IPS-NIHi11 (cell line): ENCODE data around the gene PELI2.

Experiments used
- DNase-seq: peaks from one replicate; pipeline ENCODE4 v3.0.0; 2012; ENCODE audit warnings: mixed read lengths, low spot score

PELI2 gene

DNA sequence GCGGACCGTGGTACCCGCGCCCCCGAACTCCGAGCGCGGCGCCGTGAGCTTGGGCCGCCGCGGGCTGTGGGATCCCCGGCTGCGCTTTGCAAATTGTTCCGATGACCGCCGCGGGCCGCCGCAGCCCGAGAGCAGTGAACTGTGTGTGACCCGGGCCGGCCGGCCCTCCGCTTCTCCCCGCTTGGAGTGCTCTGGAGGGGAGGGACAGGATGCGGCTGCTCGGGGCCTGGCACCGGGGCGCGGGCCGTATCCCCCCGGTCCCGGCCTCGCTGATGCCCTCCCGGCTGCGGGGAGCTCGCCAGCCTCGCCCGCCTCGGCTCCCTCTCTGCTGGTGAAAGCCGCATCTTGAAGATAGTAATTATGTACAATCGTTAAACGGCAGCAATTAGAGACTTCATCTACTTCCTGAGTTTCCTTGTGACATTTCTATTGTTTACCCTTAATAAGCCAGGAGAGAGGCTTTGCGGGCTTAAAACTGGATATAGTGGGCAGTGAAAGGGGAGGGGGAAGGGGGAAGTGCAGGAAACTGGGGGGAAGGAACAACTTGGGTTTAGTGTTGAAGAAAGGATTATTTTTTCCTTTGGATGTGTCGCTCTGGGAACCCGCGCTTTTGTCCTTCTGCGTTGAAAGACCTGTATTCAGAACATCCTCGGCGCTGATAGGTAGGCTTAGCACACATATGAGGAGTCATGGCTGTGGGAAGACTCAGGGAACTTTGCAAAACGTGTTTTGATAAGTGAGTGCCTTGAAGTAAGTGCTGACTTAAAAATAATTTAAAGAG, 1.2 kb downstream of the PELI2 start:
- DNase-seq = peak; percentile 50

DNA sequence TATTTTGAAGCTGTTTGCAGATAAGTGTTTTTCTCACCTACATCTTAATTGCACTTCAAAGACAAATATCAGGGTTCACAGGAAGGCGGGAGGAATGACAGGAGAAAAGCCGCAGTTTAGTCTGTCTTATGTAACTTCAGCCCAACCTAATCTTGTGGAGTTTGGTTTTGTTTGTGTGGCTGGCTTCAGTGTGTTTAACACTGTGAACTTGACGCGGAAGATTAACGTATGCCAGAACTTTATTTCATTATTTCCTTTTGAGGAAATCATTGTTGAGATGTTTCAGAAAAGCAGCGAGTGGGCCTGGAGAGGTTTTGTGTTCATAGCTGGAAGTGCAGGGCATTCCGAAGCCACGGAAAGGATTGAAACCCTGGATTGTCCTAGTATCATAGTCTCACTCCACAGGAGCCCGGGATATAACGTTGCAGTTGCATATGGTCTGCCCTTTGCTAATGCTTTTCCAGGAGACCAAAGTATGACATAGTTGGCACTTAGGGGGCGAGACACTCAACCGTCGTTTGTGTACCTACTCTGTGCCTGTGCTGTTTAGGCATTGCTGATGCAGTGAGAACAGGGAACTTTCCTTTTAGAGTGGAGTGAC, 2.0 kb downstream of the PELI2 start:
- no peak for DNase-seq

DNA sequence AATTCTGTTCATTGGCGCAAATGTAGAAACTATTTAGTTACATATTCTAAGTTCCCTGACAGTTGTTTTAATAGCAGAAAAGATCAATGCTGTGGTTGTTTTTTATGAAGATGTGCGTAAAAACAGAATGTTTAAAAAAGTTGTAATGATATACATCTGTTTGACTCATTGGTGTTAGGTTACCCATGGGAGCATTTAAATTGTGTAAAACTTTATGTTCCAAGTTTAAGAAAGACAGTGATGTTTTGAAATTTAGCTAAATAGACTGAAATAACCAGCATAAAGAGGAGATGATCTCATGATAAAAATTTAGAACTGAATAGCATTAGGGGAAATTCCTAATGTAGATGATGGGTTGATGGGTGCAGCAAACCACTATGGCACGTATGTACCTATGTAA, 3.6 kb downstream of the PELI2 start:
- DNase-seq = no peak

GRCh38 chr14:56122301-56122700, 4.1 kb downstream of the PELI2 start:
- DNase-seq = no peak

DNA sequence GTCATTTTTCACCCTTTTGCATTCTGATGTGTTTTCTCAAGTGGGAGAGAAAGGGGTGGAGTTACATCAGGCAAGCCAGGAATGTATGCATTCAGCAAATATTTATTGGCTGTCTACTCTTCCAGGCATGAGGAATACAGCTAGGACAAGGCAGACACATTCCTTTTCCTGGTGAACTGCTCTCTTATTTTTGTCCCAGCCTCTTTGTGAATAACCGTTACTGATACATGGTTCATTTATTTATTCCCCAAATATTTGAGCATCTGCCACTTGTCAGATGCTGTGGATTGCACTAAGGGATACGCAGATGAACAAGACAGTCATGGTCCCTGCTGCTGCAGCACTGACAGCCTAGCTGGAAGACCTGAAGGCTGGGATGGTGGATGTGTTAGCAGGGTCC, 6.1 kb downstream of the PELI2 start:
- no peak for DNase-seq

DNA sequence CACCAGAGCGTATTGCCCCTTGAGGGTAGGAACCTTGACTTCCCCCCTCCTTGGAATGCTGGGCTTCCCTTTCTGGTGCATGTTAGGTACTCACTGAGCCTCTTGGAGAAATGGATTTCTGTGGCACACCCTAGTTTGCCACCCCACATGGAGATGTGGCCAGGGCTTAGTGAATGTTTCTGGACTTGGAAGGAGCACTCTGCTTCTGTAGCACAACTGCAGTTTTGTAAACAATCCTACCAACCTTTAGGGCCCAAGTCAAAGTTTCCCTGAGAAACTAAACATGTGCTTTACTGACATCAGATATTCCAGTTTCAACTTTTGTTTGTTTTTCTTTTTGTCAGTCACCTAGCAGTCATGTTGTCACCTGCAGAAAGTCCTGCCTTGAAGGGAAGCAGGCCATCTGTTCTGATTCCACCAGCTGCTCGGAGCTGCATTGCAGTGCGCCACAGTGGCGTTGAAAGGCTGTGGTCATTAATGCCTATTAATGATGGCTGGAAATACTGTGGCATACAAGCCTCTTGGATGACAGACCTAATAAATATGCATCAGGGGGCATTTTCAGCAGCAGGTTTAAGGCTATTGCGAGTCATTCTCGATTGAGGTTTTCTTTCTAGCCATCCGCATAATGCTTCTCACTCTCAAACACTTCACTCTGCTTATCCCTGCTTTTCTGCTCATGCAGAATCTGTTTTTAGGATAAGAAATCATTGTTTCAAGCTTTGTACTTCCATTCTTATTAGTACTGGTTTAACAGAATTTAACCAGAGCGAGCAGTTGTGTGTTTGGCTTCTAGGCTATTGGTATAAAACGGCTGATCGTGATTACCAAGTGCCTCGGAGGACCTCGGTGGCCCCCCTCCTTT, 7.8 kb downstream of the PELI2 start:
- DNase-seq = no peak

DNA sequence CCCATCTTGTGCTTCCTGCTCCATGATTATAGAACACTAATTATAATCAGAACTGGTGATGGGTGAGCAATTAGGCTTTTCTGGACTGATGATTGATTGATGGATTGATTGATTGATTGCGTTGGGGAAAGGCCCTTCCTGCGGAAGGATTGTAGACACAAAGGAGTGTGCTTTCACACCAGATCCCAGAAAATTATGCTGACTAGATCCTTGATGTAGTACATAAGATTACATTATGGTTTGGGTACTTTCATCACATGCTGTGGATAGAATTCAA, 8.4 kb downstream of the PELI2 start:
- no peak for DNase-seq

DNA sequence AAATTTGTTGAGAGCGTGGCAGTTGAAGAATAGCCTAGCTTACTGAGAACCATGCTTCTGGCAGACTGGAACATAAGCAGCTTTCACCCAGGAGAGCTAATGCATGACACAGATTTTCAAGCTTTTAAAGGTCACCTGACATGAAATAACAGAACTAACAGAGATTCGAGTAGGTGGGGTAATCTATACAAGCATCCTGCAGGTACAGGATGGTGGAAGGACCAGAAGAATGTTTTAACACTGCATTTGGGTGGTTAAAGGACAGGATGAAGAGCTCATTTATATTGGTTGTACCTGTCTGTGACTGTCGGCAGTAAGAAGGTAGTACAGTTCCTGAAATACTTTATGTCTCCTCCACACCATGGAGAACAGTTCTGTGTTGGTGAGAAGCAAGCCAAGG, 8.9 kb downstream of the PELI2 start:
- no peak for DNase-seq

DNA sequence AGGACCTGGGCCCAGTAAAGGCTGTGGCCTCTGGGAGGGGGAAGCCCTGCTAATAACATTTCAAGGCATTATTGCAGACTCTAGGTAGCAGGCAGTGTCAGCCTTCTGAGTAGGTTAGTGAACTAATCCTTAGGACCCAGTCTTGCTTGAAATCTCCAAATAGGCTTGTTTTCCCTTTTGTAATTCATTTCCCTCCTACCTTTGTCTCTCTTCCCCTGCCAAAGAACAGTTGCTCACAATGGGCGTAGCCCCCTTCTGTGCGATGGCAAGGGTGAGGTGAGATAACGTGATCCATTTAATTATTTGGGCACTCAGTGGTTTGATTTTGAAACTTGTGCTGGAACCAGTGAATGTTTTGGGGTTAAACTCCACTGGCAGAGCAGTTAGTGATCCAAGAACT, 10.9 kb downstream of the PELI2 start:
- peak; percentile 38 for DNase-seq

GRCh38 chr14:56129933-56130332, 11.7 kb downstream of the PELI2 start:
- peak; percentile 25 for DNase-seq

GRCh38 chr14:56131004-56131864, 13.0 kb downstream of the PELI2 start:
- DNase-seq = no peak

DNA sequence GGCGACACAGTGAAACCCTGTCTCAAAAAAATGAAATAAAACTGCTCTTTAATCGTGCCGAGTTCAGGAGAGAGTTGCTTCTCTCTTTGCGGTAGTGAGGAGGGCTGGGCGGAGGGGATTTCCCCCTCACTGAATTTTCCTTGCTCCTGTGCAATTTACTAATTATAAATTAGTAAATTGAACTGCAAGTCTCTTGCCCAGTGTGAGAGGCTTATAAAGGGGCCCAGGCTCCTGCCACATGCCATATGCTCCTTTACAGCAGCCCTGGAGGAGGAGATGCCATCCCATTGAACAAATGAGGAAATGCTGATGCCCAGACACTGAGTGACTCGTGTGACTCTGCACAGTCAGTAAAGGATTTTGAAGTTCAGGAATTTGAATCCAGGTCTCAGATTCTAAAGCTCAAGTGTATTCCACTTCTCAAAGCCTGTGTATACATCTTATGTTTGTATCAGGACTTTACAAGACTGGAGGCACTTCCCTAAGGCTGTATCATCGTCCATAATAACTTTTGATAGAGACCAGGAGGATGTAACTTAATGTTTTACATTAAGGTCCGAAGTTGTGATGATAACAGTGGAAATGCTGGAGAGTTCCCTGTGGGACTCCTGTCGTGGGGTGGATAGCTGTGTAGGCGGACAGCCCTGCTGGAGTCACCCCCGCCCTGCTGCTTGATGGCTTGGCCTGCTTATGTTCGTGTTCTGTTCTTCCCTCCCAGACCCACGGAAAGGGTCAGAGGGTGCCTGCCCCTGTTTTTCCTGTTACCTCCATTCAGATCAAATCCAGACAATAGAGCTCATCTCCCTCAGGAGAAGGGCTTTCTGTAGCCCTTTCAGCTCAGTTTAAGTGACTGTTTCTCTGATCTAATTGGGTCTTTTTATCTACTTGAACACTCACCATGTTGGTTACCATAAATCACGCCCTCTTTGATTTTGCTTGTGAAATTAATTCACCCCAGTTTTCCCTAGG, 13.9 kb downstream of the PELI2 start:
- no peak for DNase-seq

- no peak for DNase-seq
Measured at GRCh38 chr14:56133547-56133946, 15.3 kb downstream of the PELI2 start.

GRCh38 chr14:56135001-56135400, 16.8 kb downstream of the PELI2 start:
- no peak for DNase-seq

DNA sequence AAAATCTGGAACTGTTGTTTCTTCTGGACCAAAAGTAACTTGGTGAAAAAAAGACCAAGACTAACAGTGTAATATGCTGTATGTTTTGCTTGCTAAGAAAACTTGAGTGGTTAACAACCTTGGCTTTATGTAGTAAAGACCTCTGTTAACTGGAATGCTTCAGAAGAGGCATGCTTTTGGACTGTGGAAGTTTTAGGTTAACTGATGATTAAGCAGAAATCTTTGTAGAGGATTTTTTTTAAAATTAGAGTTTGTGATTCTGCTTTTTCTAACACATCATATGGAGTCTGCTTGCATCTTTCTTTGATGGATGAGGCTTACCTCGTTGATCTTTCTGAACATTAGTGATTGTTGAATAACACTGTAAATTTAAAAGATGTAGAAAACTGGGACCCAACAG, 17.5 kb downstream of the PELI2 start:
- no peak for DNase-seq

- no peak for DNase-seq
Measured at GRCh38 chr14:56136571-56137452, 18.6 kb downstream of the PELI2 start.

- no peak for DNase-seq
Measured at GRCh38 chr14:56137453-56137807, 19.2 kb downstream of the PELI2 start.

GRCh38 chr14:56137849-56138248, 19.6 kb downstream of the PELI2 start:
- DNase-seq = peak; percentile 26

- no peak for DNase-seq
Measured at GRCh38 chr14:56138928-56139327, 20.7 kb downstream of the PELI2 start.

GRCh38 chr14:56142314-56142713, 24.1 kb downstream of the PELI2 start:
- no peak for DNase-seq
